CD4-positive, alpha-beta T cell treated with Interleukin-1 beta for 1 hour (primary cell): Measurements from ENCODE around the gene ABCA9.
"Not testable (repeated sequence)": the region's sequence is repeated elsewhere in the genome, so short reads cannot be mapped to it uniquely, and the experiment has no call there.

Experiments used
- DNase-seq, 2 donors: peaks; one replicate each; pipeline ENCODE4 v3.0.0-alpha.2; 2020 to 2022

ABCA9 gene

DNA sequence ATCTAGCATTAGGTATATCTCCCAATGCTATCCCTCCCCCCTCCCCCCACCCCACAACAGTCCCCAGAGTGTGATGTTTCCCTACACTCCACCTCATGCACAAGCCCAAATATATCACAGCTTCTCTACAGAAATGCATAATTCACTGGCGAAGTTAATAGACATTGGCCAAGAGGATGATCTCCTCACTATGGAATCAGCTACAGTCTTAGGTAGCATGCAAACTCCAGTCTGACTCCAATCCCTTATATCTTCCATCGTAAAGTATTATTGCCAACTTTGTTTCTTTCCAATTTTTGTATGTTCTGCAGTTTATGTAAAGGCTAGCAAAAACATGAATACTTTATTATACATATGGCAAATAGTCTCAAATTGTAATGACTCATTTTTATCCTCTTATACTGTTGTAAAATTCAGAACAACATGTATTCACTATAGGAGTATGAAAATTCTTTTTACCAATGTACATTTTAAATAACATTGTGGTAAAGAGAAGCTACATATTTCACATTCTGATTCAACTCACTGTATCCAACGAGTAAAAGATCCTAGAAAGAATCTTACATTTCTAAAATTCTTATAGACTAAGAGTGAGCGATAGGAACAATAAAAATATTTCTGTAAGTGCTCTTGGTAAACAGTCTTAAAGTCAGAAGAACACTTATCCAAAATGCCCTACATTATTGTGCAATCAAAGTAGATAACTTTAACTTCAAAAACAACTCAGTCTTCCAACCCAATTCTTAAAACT lies 106.4 kb downstream of the ABCA9 start:
- DNase-seq: no peak

GRCh38 chr17:68953340-68953997 lies 107.3 kb downstream of the ABCA9 start:
- DNase-seq: no peak

DNA sequence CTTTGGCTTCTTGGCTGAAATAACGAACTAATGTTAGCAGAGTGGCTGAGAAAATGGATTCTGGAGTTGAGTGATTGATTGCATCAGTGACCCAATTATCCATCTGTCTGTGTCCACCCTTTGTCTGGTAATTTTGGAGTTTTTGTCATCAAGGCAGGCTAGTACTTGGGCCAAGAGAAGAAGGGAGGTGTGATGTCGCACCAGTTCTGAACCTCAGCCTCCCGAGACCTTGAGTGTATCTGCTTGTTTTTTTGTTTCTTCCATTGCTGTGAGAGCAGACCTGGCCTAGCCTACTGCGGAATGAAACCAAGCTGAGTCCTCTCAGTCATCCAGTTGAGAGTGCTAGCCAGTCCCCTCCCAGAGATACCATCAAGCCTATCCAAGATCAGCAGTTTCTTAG lies 110.0 kb downstream of the ABCA9 start:
- no peak for DNase-seq

DNA sequence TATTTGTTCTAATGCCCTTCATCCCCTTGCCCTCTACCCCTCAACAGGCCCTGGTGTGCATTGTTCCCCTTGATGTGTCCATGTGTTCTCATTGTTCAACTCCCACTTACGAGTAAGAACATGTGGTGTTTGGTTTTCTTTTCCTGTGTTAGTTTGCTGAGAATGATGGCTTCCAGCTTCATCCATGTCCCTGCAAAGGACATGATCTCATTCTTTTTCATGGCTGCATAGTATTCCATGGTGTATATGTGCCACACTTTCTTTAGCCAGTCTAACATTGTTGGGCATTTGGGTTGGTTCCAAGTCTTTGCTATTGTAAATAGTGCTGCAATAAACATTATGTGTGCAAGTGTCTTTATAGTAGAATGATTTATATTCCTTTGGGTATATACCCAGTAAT lies 112.9 kb downstream of the ABCA9 start:
- not testable (repeated sequence) for DNase-seq

DNA sequence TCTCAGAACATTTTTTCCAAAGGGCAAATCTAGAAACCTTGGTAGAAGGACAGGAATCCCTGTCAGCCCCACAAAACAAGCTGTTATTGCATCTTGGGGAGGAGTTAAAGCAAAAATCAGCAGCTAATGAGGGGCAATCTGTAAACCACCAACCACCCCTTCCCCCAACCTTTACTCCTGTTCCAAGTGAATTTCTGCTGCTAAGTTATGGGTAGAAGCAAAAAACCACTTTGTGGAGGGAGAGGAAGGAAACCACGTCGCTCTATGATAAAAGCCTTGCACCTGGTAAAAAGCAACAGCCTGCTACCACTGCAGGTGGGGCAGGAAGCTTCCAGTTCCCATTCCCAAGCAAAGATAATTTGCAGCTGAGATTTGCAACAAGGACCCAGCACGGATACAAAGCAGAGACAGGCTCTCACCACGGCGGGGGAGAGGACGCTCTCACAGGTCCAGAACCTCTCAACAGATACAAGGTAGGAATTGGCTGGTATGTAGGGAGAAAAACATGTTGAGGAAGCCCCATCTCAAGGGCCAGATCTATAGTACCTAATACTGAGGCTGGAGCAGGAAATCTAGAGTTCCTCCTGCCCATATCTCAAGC lies 116.2 kb downstream of the ABCA9 start:
- DNase-seq: no peak

DNA sequence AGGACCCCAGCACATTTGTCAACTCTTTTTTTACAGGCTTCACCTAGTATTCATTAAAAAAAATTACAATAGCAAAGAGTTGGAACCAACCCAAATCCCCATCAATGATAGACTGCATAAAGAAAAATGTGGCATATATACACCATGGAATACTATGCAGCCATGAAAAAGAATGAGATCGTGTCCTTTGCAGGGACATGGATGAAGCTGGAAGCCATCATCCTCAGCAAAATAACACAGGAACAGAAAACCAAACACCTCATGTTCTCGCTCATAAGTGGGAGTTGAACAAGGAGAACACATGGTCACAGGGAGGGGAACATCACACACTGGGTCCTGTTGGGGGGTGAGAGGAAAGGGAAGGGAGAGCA lies 116.9 kb downstream of the ABCA9 start:
- DNase-seq: not testable (repeated sequence)

GRCh38 chr17:68943123-68943811 lies 117.5 kb downstream of the ABCA9 start:
- no peak for DNase-seq

DNA sequence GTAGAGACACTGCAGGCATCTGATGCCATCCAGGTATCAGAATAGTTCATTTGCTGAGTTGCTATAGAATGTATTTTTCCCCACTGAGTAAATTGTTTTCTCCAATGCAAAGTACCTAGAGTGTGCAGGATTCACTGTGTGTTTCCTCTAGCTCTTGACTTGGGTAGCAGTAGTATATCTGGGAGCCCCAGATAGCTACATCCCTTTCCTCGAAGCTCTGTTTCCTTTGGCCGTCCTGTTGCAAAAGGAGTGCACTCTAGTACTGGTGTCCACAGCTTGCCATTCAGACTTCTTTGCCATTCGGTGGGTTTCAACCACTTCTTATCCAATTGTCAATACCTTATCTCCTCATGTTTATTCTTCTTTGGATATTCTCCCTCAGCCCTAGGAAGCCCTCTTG lies 118.3 kb downstream of the ABCA9 start:
- DNase-seq: no peak

GRCh38 chr17:68941761-68942160 lies 119.0 kb downstream of the ABCA9 start:
- no peak for DNase-seq

DNA sequence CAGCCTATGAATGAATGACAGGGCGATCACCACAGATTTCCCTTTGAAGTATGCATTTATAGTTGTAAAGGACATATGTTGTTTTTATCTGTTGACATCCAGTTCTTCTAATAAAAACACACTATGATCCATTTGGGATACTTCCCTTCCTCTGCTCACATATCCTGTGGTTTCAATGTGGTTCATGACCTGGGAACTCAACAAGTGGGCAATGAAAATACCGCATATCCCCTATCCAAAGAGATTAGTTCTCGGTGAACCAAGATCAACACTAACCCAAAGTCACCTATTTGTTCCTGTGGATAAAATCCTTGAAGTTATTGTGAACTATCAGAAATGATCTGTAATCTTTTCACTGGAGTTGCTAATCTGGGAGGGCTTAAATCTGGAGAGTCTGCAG lies 121.5 kb downstream of the ABCA9 start:
- DNase-seq: no peak

DNA sequence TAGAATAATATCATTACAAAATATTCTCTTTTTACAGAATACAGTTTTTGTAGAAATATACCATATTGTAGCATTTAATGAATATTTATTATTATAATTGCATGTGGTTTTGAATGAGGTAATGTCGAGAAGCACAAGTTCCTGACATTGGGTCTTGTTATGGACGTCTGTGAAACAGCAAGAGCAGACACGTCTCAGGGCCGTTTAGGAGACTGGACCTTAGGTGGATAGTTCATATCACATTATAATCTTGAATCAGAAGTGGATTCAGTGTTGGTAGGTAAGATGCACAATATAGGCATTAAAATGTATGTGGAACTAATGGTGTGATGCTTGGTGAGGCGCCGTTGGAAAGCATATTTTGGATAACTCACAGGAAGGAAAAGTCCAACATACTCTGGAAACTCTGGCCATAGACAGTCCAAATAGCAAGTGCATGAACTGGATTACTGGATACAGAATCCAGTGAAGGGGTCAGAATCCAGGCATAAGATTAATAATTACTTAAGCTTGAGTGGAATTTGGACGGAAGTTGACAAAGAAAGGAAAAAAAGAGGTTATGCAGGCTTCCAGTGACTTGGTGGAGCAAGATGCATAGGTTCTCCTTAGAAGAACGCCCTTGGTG lies 122.7 kb downstream of the ABCA9 start:
- no peak for DNase-seq

GRCh38 chr17:68927516-68927915 lies 133.2 kb downstream of the ABCA9 start:
- DNase-seq: no peak

GRCh38 chr17:68924793-68925720 lies 135.7 kb downstream of the ABCA9 start:
- DNase-seq: no peak
